Dermis lymphatic vessel endothelial cell (primary cell): ENCODE measurements around the gene MAT1A. TPM values are rescaled to one million over a fixed set of nuclear protein-coding genes. Genes with fewer than 3 reads are reported as not detected.

Experiments used
- total RNA-seq: library from RNA; depleted of rRNA; stranded (reverse); fragments of >200 nt; gene quantifications from 2 replicates; pipeline ENCODE4 v1.2.1, GENCODE V29; 2014

The MAT1A gene
- total RNA-seq: not detected in 2 replicates

DNA sequence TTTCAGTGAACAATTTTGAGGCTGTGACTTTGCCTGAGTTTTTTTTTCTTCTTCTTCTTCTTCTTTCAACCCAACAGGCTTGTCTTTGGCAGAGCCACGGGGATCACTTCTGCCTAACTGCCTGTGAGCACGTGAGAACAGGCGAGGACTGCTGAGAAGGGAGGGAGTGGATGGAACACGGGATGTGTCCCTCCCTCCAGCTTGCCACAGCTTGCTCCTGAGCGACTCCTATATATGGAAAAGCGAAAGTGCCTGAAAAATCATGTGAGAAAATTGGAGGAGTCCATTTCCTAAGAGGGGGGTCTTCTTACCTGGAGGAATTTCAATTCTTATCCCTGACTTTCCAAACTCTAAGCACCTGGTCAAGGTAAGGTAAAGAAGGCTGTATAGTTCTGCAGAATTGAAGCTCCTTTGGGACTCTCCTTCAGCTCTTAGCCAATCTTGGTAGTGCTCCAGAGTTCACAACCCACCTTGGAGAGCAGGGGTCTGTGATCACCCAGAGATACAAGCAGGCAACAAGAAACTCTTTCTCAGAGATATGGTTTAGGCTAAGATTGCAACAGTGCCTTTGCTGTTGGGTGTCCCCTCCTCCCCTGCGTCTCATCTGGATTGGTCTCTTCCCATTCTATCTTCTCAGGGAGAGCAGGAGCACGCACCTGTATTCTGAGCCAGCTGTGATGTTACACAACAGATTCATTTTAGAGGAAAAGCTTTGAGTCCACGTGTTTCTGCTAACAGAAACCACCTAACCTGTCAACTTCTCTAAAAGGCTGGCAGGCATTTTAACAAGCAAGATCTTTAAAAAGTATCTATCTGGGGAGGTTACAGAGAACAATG is at the start of gene MAT1A:
Gene MAT1A, minus strand, starts transcription at position 208 of the 837 bp plus-strand sequence. CDS start 235 bp downstream, outside the sequence.

Other genes starting within 250 kb of the MAT1A start
- gene TMEM254, start 211.0 kb downstream of the MAT1A start, total RNA-seq: 3.0 and 3.4 TPM in 2 replicates
- gene PLAC9, start 156.9 kb downstream of the MAT1A start, total RNA-seq: 0.43 and 2.4 TPM in 2 replicates
- gene ANXA11, start 84.1 kb downstream of the MAT1A start, total RNA-seq: 19.4 and 21.9 TPM in 2 replicates
- gene DYDC1, start 67.1 kb upstream of the MAT1A start, total RNA-seq: not detected in 2 replicates
- not detected in 2 replicates for gene DYDC2, start 67.1 kb upstream of the MAT1A start, total RNA-seq
- 241 and 263 TPM in 2 replicates for gene PRXL2A, start 118.9 kb upstream of the MAT1A start, total RNA-seq
- gene TSPAN14, start 164.7 kb upstream of the MAT1A start, total RNA-seq: 101 and 102 TPM in 2 replicates
- under 0.01 TPM in 2 replicates for gene SH2D4B, start 248.2 kb upstream of the MAT1A start, total RNA-seq